GDM1 (cell line): ENCODE results near the gene MTF1.
A peak's percentile ranks its signal among the peaks of the same experiment; 100 is the strongest.

Experiments
- DNase-seq: peaks from one replicate; lab custom pipeline; 2025; lab: John Stamatoyannopoulos, UW

Gene MTF1

GRCh38 chr1:37867784-37868183 lies 8.4 kb upstream of the MTF1 start:
- no peak for DNase-seq

DNA sequence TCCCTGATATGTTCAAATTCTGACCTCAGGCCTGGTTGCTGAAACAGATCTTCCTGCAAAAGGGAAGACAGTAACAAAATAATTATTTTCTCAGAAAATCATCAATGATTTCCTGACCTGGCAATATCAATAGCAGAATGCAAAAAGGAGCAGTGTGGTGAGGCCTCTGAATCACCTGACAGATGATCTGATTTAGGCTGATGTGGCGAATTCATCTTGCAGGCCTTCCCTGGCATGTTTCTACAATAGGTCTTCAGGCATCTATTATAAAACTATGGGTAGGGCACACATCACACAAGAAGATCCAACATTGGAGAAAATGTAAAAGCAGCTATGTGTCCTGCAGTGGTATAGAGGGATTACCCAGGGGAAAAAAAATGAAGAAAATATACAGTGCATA lies 7.1 kb upstream of the MTF1 start:
- DNase-seq, result no peak

DNA sequence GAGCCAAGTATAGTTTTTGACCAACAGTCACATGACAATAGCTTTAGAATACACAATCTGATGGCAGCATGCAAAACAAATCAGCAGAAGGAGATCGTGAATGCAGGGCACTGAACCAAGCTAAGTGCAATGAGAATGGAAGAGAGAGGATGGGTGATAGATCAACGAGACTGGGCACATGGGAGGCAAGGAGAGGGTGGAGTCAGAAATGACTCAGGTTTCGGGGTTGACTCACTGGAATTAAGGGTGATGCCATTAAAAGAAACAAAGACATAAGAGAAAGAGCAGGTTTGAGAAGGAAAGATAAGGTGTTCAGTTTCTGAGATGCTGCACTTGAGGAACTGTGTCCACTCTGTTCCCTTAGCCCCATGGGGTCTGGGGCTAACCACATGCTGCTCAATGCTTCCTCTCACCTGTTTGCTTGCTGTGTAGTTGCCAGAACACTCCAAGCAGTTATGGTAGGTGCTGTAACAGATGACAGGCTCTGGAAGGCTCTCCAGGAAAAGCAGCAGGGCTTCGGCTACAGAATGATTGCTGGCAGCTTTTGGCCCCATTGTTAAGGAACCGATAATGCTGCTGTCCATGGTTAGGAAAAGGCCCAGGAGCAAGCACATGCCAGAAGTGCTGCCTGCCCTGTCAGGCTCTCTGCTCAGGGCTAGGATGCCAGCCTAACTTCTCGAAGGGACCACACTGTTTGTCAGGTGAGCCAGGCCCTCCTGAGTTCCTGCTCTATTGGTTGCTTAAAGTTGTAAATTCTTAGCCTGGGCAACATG lies 6.1 kb upstream of the MTF1 start:
- DNase-seq, result no peak

- DNase-seq, result no peak
Observed at GRCh38 chr1:37862330-37862729, 2.9 kb upstream of the MTF1 start.

DNA sequence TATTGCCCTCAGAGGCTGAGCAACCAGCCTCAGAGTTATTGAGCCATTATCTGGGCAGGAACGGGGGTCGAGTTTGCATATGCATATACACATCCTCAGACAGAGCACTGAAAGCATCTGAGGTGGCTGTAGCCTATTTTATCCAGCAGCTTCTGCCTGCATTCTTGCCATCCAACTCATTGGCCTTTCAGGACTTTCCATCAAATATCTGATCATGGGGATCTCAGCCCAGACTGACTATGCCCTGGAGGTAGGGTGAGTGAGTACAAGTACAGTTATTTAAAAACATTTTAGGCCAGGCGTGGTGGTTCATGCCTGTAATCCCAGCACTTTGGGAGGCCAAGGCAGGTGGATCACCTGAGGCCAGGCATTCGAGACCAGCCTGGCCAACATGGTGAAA lies 1.8 kb upstream of the MTF1 start:
- no peak for DNase-seq

- DNase-seq, result no peak
Observed at GRCh38 chr1:37860346-37860666, 914 bp upstream of the MTF1 start.

GRCh38 chr1:37858931-37859506 lies 373 bp downstream of the MTF1 start:
- DNase-seq, result no peak

DNA sequence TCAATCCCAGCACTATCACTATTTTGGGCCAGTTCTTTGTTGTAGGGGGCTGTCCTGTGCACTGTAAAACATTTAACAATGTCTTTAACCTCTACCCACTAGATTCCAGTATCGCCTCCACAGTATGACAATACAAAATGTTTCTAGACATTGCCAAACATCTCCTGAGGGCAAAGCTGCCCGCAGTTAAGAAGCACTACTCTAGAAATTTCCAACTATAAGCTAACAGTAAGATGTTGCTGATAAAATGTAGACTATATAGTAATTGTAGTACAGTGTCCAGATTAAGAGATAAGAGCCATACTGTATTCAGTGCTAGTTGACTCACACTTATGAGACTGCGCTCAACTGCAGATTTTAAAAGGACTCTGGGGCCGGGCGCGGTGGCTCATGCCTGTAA lies 5.0 kb downstream of the MTF1 start:
- DNase-seq, result no peak

DNA sequence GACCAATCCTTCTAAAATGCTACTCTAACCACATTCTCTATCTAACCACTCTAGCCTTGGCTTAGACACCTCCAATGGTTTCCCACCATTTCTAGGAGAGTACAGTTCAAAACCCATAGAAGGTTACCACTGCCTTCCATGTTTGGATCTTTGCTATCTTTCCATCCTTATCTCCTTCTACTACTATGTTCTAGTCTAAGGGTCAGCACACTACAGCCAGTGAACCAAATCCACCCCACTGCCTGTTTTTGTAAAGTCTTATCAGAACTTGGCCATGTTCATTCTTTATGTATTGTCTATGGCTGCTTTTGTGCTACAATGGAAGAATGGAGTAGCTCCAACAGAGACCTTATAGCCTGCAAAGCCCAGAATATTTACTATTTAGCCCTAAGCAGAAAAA lies 6.2 kb downstream of the MTF1 start:
- no peak for DNase-seq

GRCh38 chr1:37851782-37852210 lies 7.6 kb downstream of the MTF1 start:
- peak; percentile 6 for DNase-seq

- DNase-seq, result no peak
Observed at GRCh38 chr1:37851262-37851661, 8.1 kb downstream of the MTF1 start.

- no peak for DNase-seq
Observed at GRCh38 chr1:37850352-37850955, 8.9 kb downstream of the MTF1 start.

DNA sequence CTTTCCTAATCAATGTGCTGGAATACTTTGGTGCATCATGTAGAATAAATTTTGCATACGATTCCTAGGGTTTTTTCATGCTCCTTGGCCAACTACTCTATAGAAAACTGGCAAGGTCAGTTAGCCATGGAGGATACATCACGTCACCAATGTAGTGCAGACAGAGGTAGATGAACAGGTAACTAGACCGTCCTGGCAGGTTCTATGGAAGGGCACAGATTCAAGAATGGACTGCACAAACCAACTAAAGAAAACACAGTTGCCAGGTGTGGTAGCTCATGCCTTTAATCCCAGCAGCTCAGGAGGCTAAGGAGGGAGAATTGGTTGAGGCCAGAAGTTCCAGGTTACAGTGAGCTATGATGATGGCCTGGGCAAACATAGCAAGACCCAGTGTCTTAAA lies 9.9 kb downstream of the MTF1 start:
- no peak for DNase-seq

DNA sequence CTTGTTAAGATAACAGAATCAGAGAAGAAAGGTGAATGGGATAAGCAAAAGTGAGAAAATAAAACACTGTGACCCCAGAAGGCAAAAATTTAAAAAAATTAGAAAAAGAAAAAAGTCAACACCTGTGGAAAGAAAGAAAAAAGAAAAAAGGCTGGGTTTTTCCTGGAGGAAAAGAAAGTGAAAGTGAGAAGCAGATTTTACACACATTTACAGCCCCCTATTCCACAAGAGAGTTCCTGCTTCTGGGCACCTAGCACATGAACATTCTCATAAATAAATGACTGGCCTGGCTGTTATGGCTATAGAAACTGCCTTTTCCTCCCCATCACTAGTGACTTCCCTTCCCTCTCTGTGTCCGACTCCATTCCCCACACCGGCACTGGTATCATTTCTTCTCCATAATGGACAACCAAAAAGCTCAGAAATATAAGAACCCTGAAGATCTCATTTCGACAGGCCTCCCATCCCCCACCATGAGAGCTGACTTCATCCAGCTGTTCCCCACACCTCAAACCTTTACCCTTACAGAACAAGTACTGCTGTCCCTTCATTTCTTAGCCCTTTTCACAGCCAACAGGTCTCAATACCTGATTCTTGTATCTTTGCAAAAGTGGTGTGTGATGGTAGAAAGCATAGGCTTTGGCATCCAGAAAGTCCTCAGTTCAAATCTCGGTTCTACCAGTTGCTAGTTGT lies 12.6 kb downstream of the MTF1 start:
- DNase-seq, result no peak

- no peak for DNase-seq
Observed at GRCh38 chr1:37845786-37846185, 13.6 kb downstream of the MTF1 start.

DNA sequence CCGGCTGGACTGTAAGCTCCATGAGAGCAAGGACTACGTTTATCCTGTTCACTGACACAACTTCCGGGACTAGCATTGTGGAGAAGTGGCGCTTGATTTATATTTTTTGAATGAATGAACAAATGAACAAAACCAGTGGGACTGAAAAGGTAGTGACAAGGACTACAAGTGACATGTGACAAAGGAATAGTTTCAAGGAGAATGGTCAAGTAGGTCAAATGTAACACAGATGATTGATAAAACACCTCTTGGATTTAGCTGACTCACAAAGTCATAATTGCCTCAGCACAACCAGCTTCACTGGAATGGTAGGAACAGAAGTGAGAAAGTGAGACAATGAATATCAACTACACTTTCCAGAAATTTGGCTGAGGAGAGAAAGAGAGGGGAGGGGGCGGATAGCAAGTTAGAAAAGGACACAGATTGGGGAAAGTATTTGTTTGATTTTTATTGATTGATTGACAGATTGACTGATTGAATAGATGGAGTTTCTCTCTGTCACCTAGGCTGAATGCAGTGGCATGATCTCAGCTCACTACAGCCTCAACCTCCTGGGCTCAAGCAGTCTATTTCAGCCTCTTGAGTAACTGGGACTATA lies 14.2 kb downstream of the MTF1 start:
- DNase-seq, result no peak

GRCh38 chr1:37844536-37844935 lies 14.9 kb downstream of the MTF1 start:
- no peak for DNase-seq

GRCh38 chr1:37841652-37842051 lies 17.7 kb downstream of the MTF1 start:
- DNase-seq, result no peak

DNA sequence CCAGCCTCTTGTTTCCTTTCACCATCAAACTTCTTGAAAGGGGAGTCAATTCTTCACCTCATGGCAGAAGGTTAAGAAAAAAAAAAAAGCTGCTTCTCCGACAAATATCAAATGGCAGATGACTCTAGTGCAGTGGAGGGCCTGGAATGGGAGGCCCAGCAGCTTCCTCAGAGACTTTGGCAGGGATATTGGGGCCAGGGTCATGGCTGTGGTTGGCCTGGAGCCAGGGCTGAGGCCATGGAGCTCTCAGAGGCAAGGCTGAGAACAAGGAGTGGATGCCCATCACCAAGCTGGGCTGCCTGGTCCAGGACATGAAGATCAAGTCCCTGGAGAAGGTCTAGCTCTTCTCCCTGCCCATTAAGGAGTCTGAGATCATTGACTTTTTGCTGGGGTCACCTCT lies 18.7 kb downstream of the MTF1 start:
- DNase-seq, result no peak

DNA sequence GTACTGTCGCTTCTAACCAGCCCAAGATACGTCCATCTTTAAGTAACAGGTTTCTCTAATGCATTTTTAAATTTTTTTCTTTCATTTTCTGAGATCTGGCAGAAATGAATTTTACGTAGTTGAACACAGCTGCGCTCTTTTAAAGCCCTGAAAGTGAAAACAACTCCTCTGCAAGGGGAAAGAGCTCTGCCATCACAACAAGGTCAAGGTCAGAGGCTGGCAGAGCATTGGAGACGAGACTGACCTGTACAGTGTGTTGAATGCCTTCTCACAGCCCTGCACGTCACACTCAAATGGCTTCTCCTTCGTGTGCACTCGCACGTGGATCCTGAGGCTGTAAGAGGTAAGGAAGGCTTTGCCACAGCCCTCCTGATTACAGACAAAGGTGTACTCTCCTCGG lies 19.7 kb downstream of the MTF1 start:
- no peak for DNase-seq

DNA sequence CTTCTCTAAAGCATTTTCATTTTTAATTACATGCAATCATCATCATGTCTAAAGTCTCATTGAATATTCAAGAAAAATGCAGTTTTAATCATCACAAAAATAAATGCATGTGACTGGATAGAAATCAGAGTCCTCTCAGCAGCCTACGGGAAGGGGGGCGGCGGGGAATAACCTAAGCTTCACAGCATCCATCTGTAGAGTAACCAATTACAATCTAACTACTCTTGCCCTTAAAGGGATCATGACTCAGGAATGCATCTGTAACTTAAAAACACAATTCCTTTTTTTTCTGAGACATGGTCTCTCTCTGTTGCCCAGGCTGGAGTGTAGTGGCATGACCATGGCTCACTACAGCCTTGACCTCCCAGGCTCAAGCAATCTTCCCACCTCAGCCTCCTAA lies 22.6 kb downstream of the MTF1 start:
- no peak for DNase-seq

DNA sequence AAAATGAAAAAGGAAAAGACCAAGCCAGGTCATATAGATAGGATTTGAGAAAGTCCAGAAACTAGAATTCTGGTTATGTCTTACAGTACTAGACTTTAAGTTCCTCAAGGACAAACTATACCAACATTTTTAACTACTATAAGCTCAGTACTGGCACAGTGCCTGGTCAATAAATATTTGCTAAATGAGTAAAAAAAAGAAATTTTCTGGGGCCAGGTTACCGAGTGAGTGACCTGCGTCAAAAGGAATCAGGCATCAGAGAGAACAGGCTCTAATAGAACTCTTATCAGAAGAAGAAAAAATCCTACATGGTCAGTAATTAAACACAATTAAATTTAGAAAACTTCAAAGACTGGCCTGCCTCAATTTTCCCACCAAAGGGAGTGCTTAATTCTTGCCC lies 27.6 kb downstream of the MTF1 start:
- DNase-seq, result no peak

DNA sequence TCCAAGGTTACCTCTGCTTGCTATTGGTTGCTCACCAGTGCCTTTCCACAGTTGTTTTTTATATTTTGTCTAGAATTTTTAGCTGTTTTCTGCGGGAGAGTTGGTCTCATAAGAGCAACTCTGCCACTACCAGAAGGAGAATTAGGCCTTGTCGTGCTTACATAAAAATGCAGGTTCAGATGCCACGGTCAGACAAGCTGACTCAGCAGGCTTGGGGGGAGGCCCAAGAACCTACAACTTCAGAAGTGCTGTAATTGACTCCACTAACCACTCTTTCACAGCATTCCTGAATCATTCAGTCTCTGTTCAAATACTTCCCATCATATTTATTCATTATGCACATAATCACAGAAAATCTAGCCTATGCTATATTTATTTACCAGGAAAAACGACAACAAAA lies 28.3 kb downstream of the MTF1 start:
- no peak for DNase-seq
